ENCODE measurements around the gene LTBP3. TPM values are rescaled to one million over a fixed set of nuclear protein-coding genes. Genes with fewer than 3 reads are reported as not detected.
A peak's percentile ranks its signal among the peaks of the same experiment; 100 is the strongest.

The LTBP3 gene
- total and polyA plus RNA-seq, 2 of the 13 experiments (the other 11 are each of a cell fraction or from before 2014, with no cell fraction given) = 12.2 to 68.1 TPM

- no peak for TF ChIP-seq EP300 (IDR thresholded peaks at IDR 0.05; ENCODE audit: low read depth in 2 of 2, low read length in 2 of 2)
- no peak for TF ChIP-seq EP300 (CRISPR knock-in tag; IDR thresholded peaks at IDR 0.05; ENCODE audit: borderline replicate concordance)
- TF ChIP-seq CREB1 (IDR thresholded peaks at IDR 0.05) = no peak
- no peak for TF ChIP-seq CREB1 (CRISPR knock-in tag; IDR thresholded peaks at IDR 0.05)
- TF ChIP-seq ZNF780A (CRISPR knock-in tag; IDR thresholded peaks at IDR 0.05) = no peak
- no peak for TF ChIP-seq IRF1 (CRISPR knock-in tag; IDR thresholded peaks at IDR 0.05; ENCODE audit: low read depth)
- TF ChIP-seq ZZZ3 (CRISPR knock-in tag; IDR thresholded peaks at IDR 0.05; ENCODE audit: borderline replicate concordance) = no peak
- no peak for TF ChIP-seq ZNF263 (CRISPR knock-in tag; IDR thresholded peaks at IDR 0.05)
- TF ChIP-seq U2AF1 (optimal IDR thresholded peaks at IDR 0.05; ENCODE audit: low read depth, low read length) = no peak
- peak; percentile 44; the same call in 1 of the 2 replicates for TF ChIP-seq POLR2G (IDR thresholded peaks at IDR 0.05; ENCODE audit: low read depth, low read length)
- TF ChIP-seq SRSF1 (optimal IDR thresholded peaks at IDR 0.05; ENCODE audit: low read depth, low read length) = no peak
- TF ChIP-seq ZNF382 (CRISPR knock-in tag; IDR thresholded peaks at IDR 0.05; ENCODE audit: borderline replicate concordance) = no peak
- peak; percentile 45 for TF ChIP-seq SRSF4 (IDR thresholded peaks at IDR 0.05; ENCODE audit: low read depth, low read length, poor library complexity, severe bottlenecking)
- TF ChIP-seq ZSCAN30 (CRISPR knock-in tag; IDR thresholded peaks at IDR 0.05) = no peak
- TF ChIP-seq ARID5B (CRISPR knock-in tag; IDR thresholded peaks at IDR 0.05) = no peak
- no peak for TF ChIP-seq ZNF362 (CRISPR knock-in tag; IDR thresholded peaks at IDR 0.05; ENCODE audit: borderline replicate concordance)
- TF ChIP-seq ELF4 (CRISPR knock-in tag; IDR thresholded peaks at IDR 0.05; ENCODE audit: borderline replicate concordance) = no peak
- no peak for TF ChIP-seq TIGD3 (CRISPR knock-in tag; IDR thresholded peaks at IDR 0.05; ENCODE audit: borderline replicate concordance)
- TF ChIP-seq HNRNPL (IDR thresholded peaks at IDR 0.05; ENCODE audit: low read depth, low read length) = no peak
- TF ChIP-seq RFX5 (IDR thresholded peaks at IDR 0.05; ENCODE audit: low read depth, low read length) = no peak
- no peak for TF ChIP-seq GLI4 (CRISPR knock-in tag; IDR thresholded peaks at IDR 0.05; ENCODE audit: borderline replicate concordance)
These were observed 54.7 kb downstream of the LTBP3 start (continued) for GRCh38 chr11:65503368-65503948.
